GM21825 (cell line): ENCODE measurements around the gene EXPH5.
"Not testable (repeated sequence)": the region's sequence is repeated elsewhere in the genome, so short reads cannot be mapped to it uniquely, and the experiment has no call there.

ENCODE experiments used
- ATAC-seq: cut with Tn5 transposase; IDR thresholded peaks from one replicate; pipeline ENCODE4 v1.9.1; 2021; ENCODE audit warnings: mild to moderate bottlenecking, moderate library complexity; ENCODE audit not compliant: unreplicated experiment

Gene EXPH5, protein sequence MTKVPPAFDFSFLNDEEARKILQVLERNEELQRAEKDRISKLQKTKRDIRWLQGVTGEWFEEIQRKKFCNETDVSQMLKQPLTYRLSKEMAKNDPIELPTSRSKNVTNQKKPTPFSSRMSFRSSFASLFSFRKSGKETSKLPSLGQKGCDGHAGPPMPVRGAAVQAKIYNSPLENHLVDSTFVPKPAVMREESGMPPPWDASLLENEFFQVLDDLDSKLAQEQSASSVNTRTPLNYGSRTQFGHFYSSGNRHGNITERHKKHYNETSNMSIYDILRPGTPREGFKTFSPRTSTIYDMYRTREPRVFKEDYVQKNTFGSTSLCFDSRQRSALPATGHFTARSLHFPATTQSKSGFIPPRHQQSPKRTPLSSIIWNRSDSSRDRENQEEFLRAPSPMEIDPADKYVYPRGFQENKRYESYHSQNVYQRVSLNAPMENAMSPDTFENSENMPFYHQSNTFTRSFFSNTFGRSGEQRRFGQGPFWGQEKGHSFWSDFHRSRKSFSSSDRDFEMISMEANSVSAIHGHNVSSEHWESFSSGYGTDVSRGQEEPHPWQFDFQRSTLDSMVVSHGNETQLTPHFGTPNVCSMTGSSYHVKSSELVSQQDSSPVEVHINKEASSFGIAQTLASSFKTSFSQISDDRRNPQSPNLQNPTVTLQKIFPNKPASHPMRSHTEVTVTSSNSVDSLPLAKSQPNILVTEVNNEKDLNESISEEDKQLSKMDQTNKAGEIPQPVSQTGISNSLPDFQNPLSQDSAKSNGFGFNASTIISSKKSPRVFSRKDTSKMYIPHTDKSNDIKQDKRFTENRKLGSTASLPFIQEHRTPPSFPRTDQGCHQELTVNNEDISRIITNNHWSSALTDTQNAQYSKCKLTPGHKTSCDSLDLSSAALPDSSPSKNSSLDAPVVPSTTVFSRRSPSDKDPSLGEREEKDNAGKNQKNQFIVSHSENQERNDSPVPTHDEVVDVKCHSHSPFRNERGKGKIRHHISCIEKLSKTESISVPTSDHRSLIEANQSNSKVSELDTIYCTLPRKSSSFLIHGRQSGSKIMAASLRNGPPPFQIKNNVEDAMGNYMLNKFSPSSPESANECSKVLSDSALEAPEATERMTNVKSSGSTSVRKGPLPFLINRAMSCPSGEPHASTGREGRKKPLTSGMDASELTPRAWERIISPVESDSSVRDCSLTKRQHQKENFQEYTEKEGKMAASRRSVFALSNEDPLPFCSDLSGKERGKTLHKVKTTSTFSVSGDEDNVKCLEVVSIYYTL (N-terminal part only)

DNA sequence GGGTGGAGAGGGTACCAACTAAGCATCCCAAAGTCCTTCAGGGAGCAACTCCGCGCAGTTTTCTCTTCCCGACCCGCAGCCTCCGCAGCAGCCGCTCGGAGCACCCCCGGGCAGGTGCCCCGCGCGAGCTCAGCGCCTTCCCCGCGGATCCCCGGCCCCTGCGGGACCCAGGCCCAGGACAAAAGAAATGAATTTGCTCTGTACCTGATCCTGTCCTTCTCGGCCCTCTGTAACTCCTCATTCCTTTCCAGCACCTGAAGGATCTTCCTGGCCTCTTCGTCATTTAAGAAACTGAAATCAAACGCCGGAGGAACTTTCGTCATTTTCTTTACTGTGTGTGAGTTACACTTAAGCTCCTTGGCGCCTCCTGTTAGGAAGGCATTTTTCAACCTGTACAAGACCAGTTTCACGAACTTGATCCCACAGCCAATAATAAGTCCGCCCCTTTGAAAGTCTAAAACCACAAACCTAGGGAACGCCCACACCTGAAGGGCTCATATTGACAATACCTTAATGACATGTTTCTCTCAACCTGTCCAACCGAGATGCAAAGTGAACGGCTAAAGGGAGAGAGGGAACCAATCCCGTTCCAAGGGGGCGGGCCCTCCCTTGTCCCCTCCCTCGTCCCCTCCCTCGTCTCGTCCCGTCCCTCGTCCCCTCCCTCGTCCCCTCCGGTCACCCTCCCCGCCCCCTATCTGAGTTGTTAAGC lies at the start of gene EXPH5:
Gene EXPH5, minus strand, starts transcription at position 555 of the 709 bp plus-strand sequence. Its CDS starts 232 bp downstream, at position 323.
- ATAC-seq, result peak; percentile 92

DNA sequence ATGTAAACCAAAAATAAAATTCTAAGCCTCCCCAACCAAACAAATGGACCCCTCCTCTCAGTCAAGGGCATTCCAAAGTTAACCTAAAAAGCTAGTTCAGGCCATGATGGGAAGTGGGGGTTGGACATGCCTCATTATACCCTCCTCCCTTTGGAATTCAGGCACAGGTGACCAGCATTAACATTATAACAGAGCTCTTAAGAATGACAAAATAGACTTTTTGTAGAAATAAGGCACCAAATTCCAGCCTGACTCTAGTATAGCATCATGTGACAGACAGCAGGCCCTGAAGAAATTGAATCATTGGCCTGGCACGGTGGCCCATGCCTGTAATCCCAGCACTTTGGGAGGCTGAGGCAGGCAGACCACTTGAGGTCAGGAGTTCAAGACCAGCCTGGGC lies 48.2 kb upstream of the EXPH5 start:
- not testable (repeated sequence) for ATAC-seq

DNA sequence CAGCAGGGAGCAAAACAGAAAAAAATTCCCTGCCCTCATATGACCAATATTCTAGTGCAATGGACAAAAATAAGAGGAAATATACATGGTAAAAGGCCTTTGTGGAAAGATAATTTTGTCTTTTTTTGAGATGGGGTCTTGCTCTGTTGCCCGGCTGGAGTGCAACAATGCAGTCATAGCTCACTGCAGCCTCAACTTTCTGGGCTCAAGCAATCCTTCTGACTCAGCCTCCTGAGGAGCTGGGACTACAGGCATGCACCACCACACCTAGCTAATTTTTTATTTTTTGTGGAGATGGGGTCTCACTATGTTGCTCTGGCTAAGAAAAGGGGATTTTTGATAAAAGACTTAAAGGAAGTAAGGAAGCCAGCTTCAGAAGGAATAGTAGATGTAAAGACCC lies 45.6 kb upstream of the EXPH5 start:
- no peak for ATAC-seq

DNA sequence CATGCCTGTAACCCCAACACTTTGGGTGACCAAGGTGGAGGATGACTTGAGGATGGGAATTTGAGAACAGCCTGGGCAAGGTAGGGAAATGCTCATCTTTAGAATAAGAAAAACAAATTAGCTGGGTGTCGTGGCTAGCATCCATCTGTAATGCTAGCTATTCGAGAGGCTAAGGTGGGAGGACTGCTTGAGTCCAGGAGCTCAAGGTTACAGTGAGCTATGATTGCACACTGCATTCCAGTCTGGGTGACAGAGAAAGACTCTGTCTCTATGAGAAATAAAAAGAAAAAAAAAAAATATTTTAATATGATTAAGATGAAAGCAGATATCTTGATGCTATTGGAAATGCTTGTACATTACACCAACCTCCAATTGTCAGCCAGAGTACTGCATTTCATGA lies 42.7 kb upstream of the EXPH5 start:
- no peak for ATAC-seq

DNA sequence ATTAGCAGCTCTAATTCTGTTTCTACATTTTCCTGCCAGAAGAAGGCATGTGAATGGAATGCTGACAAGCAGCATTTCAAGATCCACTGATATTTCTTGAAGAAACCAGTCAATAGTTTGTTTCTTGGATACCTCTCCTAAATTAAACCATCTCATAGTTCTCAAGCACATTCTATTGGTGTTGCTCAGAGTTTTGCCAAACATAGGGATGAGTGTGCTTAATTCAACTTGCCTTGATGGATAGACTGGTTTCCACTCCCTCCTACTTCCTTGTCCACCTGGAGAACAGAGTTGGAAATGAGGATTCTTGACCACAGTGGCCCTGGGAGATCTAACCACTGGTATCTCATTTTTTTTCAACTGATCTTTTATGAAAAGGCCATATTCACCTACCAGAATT lies 41.5 kb upstream of the EXPH5 start:
- no peak for ATAC-seq

DNA sequence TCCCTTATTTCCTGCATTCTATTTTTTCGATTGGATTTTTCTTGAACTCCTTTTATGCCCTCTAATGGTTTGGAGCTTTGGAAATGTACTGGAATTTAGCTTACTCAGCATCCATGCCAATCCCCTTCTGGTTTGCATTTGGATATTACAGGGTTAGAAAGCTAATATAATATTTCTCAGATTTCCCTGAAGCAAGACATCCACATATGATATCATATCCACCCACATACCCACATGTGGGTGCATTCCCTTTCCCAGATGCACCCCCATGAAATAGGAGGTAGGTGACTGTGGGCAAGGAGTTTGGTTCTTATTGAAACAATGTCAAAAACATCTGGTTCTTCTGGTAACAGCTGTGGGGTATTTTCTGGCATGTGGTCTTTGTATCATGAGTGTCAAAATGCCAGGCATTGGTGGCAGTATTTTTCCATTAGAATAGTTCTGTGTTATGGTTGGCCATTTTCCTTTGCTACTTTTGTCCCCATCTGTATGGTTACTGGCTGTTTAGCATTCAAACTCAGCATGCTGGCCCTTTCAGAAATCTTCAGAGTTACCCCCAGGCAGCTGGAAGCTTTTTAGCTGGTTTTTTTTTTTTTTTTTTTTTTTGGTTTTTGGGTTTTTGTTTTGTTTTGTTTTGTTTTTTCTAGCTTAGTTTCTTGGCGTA lies 38.6 kb upstream of the EXPH5 start:
- no peak for ATAC-seq

DNA sequence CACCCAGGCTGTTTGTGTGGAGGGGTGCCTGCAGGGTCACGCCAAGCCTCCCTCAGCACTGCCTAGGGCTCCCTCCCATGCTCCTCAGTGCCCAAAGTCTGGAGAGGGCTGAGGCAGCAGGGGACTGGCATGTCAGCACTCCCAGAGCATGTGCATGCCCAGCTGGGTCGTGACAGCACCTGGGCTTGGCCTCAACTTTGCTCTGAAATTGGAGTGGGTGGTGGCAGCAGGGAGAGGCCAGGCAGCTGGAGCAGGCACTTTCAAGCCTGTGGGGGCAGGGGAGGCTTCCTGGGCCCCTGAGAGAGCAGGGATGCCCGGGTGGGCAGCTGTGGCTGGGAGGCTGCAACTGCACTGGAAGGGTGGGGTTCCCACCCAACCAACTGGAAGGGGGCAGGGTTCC lies 35.7 kb upstream of the EXPH5 start:
- ATAC-seq, result no peak

DNA sequence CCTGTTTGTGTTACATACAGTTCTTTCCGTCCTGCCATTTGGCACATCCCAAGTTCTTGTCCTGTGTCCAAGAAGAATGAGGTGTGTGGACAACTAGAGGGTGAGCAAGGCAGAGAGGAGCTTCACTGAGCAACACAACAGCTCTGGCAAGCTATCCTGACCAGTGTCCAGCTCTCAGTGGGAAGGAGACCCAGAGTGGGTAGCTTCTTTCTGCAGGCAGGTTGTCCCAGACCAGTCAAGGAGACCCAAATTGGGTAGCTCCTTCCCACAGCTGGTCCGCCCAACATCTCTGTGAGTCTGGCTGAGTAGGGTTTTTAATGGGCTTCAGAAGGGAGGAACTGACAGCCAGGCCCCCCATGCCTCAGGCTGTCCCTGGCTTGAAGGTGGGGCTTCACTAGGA lies 35.2 kb upstream of the EXPH5 start:
- ATAC-seq, result no peak

DNA sequence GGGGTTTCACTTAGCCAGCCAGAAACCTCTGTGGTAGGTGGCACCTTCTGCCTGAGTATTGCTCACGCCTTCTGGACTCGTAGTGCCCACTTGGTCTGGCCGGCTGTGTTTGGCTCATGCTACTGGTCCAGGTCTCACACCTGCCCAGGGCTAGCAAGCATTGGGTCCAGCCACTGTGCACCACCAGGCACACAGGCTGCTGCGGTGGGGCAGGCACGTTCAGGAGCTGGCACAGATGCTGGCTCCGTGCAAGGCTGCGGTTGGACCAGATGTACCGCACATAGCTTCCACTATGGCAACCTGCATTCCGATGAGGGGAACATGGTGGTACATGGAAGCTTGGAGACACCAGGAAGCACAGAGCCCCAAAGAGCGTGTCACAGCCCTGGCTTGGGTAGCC lies 34.8 kb upstream of the EXPH5 start:
- no peak for ATAC-seq

DNA sequence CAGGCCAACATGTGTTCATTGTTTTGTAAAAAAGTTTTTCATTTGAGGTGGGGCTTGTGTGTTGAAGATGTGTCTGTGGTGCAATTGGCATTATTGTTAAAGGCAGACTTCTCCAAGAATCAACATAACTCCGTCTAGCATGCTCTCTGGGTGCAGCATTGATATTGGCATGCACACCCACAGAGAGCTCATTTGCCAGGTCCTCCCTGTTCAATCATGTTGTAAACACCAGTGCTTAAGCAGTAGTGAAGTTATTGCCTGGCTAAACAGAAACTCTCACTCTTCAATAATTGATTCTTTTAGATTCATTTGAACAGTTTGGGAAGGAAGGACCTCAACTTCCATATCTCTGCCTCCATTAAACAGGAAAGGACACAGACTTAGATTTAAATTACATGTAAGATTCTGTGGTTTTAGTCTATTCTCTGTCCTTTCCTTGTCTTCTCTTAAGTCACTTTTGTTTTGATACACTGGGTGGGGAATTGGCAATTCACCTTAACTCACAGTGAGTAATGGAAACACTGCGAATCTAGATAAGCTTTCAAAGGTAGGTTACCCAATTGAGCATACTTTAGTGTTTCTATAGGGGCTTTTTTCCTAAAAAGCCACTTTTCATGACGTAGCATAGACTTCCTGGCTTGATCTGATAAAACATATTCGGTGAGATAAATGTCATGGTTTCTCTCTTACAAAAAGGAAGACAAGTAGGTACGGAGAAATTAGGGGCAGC lies 30.8 kb upstream of the EXPH5 start:
- no peak for ATAC-seq

DNA sequence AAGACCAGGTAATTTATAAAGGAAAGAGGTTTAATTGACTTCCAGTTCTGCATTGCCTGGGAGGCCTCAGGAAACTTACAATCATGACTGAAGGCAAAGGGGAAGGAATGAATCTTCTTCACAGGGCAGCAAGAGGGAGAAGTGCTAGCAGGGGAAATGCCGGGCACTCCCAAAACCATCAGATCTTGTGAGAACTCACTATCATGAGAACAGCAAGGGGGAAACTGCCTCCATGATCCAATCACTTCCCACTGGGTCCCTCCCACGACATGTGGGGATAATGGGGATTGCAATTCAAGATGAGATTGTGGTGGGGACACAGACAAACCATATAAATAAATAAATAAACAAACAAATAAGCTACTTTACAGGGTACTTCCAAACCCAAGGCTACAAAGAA lies 28.8 kb upstream of the EXPH5 start:
- no peak for ATAC-seq

DNA sequence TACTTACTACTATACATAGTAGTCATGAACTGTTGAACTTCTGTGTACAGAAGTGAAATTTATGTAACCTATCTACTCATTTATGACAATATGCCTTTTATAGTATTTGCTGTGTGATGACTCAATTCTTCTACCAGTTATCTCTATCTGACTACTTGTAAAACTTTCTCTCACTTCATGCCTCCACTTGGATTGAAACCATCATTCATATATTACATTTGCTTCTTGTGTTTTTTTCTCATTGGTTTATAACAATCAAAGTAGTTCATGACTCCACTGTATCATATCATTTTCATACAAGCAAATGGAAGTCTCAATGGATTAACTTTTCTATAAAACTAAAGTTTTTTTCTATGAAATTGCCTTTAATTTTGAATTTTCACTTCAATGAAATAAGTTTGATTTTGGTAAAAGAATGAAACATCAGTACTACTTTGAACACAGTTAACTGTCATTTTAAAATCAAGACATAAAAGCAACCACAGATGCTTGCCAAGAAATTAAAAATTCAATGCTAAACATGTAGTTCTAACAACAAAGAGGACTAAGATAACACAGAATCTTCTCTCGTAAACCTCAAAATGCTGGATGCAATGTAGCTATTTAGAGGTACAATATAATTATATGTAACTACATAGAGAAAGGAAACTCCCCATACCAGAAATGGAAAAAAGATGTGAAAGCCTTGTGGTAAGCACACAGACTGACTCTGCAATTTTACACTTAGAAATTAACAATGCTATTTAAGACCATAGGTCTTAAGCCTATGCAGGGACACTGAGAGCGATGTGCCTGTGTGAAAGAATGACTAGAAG lies 27.6 kb upstream of the EXPH5 start:
- peak; percentile 85 for ATAC-seq

DNA sequence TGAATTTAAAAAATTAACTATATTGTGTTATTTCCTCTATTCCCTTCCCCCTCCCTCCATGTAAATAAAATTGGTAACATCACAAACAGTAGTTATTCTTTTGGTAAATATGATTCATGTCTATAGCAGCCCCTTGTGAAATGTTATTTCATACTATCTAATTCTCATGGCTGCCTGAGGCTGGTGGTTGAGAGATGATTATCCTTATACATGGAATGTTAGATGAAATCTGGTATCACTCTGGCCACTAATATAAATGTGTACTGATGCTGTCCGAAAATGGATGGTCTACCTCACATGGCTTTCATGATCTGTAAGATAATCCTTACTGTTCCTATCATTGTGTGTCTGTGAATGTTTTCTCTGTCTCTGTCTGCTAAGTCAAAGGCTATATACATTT lies 25.0 kb upstream of the EXPH5 start:
- no peak for ATAC-seq

DNA sequence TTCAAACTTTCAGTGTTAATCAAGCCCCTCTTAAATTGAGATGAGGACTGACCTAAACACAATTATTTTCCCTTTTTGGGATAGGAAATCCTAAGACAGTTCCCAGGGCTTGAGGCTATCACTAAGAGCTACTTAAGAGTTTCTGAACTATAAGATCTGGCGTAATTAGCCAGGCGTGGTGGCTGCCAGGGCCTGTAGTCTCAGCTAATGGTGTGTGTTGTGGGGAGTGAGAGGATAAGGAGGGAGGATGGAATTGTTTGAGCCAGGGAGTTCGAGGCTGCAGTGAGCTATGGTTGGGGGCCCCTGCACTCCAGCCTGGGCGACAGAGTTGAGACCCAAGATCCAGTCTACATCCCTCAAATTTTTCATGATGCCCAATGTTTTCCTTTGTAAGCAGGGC lies 23.5 kb upstream of the EXPH5 start:
- no peak for ATAC-seq

DNA sequence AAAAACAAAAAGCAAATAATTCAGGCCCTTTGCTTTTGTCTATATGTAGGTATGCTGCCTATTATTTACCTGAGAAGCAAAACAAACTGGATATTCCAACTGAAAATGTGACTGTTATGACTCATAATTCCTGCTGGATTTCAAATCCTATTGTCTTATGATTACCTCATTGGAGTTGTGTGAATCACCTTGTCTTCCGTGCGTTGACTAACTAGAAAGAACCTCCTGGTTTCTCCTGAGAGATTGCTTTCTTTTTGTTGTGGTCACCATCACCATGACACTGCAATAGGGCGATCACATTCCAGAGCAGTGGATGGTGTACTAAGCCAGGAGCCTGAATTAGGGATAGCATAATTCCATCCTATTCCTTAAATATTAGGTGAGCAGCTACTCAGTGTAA lies 23.0 kb upstream of the EXPH5 start:
- no peak for ATAC-seq

DNA sequence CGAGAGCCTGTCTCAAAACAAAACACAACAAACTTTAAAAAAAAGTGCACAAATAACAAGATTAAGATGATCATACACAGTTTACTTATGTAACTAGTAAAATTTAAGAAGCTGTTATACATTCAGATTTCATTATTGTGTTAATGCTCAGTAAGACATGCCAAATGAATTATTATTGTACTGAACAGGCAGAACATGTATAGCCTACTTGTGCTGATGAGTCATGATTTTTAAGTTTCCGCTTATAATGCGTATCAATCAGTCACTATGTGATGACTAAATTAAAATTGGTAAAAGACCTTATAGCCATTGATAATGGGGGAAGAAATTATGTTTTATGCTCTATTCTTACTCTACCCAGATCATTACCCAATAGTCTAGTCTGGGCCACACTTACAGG lies 20.5 kb upstream of the EXPH5 start:
- ATAC-seq, result no peak

DNA sequence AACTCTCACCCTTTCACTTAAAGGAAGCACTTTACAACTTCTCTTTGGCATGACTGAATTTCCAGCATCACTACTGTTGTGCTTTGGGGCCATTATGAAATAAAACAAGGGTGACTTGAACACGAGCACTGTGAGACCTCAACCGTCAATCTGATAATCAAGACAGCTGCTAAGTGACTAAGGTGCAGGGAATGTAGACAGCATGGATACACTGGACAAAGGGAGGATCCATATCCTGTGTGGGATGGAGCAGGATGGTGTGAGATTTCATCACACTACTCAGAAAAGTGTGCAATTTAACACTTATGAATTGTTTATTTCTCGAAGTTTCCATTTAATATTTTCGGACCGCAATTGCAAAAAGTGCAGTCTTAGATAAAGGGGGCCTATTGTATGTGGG lies 16.1 kb upstream of the EXPH5 start:
- ATAC-seq, result no peak

DNA sequence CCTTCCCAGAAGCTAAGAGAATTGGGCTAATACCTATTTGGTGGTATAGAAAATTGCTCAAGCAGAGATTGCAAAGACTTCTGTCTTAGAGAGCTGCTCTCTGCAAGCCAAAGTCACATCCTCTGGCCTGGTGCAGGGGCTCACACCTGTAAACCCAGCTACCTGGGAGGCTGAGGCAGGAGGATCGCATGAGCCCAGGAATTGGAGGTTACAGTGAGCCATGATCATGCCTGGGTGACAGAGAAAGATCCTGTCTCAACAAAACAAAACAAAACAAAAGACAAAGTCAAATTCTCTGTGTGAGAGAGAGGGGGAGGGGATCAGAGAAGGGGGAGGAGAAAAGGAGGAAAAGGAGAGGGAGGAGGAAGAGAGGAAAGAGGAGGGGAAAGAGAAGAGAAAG lies 15.0 kb upstream of the EXPH5 start:
- no peak for ATAC-seq
